GM18511 (cell line): ENCODE measurements around the gene TRMT112.
A peak's percentile ranks its signal among the peaks of the same experiment; 100 is the strongest.
"Not testable (repeated sequence)": the region's sequence is repeated elsewhere in the genome, so short reads cannot be mapped to it uniquely, and the experiment has no call there.

ENCODE experiments used
- ATAC-seq: cut with Tn5 transposase; IDR thresholded peaks from one replicate; pipeline ENCODE4 v1.9.1; 2021; ENCODE audit warnings: mild to moderate bottlenecking, moderate library complexity; ENCODE audit not compliant: unreplicated experiment

The TRMT112 gene

DNA sequence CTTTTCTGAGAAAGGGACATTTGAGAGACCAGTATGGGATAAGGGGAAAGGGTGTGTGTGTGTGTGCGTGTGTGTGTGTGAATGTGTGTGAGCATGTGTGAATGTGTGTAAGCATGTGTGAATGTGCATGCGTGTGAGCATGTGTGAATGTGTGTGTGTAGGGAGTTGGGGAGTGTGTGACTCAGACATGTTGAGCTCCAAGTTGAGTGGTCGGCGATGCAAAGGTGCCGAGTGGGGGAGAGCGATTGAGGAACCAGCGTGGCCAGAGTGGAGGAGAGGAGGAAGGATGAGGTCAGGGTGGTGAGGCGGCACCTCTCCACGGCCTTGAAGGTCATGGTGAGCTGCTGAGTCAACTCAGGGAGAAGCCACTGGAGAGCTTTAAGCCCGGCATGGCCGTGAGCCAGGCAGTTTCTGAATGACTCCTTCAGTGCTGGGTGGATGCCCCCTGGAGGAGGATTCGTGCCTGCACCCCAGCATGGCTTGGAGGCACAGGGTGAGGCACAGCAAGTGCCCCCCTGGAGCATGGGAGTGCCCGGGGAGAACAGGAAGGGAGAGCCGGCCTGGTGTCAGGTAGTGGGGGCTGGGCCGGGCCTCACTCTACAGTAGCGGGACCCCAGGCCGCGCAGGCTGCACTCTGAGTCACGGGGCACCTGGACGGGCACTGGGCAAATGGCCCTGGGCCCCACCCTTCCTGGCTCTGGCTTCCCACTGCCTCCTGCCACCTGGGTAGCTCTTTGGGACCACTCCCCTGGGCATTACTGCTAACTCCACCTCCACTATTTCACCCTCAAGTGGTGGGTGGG lies 14.4 kb upstream of the TRMT112 start:
- ATAC-seq: peak; percentile 59

GRCh38 chr11:64330888-64331287 lies 13.5 kb upstream of the TRMT112 start:
- ATAC-seq: no peak

- ATAC-seq: no peak
Observed at GRCh38 chr11:64327993-64328392, 10.6 kb upstream of the TRMT112 start.

GRCh38 chr11:64327375-64327774 lies 10.0 kb upstream of the TRMT112 start:
- no peak for ATAC-seq

GRCh38 chr11:64324692-64325469 lies 7.5 kb upstream of the TRMT112 start:
- no peak for ATAC-seq

DNA sequence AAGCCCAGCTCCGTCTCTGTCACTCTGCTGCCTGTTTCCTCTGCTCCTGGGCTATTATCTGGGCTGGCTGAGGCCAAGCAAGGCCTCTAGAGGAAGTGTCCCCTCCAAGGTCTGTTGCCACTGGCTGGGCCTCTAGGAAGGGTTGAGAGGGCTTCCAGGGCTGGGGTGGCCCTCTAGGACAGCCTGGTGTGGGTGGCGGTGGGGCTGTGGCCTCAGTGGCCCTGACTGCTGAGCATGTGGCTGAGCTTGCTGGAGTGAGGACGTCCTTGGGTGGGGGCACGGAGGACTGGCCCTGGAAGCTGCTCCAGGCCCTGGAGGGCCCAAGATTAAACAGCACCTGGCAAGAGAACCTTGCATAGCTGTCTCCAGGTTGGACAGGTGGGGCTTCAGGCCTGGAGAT lies 6.6 kb upstream of the TRMT112 start:
- not testable (repeated sequence) for ATAC-seq

GRCh38 chr11:64323373-64323772 lies 6.0 kb upstream of the TRMT112 start:
- ATAC-seq: no peak

- ATAC-seq: no peak
Observed at GRCh38 chr11:64322925-64323260, 5.5 kb upstream of the TRMT112 start.

DNA sequence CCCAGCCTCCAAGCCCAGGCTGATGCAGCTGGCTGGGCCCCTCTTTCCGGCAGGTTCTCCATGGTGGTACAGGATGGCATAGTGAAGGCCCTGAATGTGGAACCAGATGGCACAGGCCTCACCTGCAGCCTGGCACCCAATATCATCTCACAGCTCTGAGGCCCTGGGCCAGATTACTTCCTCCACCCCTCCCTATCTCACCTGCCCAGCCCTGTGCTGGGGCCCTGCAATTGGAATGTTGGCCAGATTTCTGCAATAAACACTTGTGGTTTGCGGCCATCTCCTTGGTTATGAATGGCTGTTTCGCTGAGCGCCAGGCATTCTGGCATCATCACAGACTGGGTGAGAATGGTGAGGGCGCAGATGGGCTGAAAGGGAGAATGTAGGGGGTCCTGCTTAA lies 4.2 kb upstream of the TRMT112 start:
- ATAC-seq: no peak

DNA sequence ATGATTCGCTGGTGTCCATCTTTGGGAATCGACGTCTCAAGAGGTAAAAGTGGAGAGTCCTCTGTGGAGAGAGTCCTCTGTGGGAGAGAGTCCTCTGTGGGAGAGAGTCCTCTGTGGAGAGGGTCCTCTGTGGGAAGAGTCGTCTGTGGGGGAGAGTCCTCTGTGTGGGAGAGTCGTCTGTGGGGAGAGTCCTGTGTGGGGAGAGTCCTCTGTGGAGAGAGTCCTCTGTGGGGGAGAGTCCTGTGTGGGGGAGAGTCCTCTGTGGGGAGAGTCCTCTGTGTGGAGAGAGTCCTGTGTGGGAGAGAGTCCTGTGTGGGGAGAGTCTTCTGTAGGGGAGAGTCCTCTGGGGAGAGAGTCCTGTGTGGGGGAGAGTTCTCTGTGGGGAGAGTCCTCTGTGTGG lies 3.7 kb upstream of the TRMT112 start:
- ATAC-seq: no peak

DNA sequence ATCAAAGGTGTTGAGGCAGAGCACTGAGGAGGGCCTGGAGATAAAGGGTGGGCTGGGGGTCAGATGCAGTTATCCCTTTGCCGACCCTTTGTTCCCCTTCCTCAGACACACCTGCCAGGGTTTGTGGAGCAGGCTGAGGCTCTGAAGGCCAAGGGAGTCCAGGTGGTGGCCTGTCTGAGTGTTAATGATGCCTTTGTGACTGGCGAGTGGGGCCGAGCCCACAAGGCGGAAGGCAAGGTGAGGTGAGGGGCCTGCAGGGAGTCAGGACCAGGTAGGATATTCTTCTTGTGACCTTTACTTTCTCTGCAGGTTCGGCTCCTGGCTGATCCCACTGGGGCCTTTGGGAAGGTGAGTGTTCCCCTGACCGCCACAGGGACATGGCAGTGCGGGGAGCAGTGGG lies 3.2 kb upstream of the TRMT112 start:
- ATAC-seq: no peak

GRCh38 chr11:64318766-64319761 lies 1.7 kb upstream of the TRMT112 start:
- no peak for ATAC-seq

DNA sequence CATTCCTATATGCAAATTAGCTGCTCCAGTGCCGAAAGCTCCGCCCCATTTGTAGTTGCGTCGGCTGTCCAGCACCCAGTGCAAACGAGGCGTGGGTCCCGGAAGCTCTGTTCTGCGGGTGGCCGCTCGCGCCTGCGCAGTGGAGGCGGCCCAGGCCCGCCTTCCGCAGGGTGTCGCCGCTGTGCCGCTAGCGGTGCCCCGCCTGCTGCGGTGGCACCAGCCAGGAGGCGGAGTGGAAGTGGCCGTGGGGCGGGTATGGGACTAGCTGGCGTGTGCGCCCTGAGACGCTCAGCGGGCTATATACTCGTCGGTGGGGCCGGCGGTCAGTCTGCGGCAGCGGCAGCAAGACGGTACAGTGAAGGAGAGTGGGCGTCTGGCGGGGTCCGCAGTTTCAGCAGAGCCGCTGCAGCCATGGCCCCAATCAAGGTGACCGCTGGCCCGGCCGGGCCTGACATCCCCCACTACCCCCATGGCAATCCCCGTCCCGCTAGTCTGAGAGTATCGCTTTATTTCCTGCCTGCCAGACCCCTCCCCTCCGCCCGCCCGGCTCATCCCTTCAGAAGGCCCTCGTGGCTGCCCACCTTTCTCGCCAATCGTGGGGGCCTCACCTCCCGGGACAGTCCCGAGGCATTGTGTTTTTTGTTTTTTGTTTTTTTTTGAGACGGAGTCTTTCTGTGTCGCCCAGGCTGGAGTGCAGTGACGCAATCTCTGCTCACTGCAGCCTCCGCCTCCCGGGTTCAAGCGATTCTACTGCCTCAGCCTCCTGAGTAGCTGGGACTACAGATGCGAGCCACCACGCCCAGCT lies 804 bp upstream of the TRMT112 start, which contains the start of gene PRDX5:
PRDX5 (plus strand) TSS at position 161 of the 805 bp plus-strand sequence; CDS start at position 256, 95 bp downstream.
- ATAC-seq: peak; percentile 77

DNA sequence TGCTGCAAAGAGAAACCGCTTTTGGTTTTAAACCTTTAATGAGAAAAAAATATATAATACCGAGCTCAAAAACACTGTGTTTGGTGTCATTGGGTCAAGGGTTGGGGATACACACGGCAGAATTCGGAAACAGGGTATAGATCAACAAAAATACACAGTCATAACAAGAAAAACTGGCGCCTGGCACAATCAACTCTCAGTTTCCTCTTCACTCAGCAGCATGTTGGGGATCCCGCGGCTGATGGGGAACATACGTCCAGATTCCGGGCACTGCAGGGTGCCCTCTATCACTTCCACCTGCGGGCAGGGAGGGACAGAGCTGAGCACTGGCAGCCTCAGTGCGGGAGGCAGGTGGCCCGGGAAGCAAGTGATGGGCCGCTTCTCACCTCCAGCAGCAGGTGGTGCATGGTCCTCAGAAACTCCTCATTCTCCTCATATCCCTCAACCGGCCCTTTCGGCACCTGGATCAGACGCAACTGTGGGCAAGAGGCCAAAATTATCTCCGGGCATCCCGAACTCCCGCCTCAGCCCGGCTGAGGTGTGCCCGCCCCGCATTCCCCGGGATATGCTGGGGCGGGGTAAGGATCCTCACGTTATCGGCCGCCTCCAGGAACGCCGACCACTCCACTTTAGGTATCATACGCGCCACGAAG lies 561 bp downstream of the TRMT112 start:
- ATAC-seq: peak; percentile 3

- not testable (repeated sequence) for ATAC-seq
Observed at GRCh38 chr11:64315667-64316526, 1.5 kb downstream of the TRMT112 start.

- ATAC-seq: no peak
Observed at GRCh38 chr11:64314805-64315561, 2.4 kb downstream of the TRMT112 start.

- no peak for ATAC-seq
Observed at GRCh38 chr11:64314146-64314804, 3.1 kb downstream of the TRMT112 start.
